Bronchial epithelial cell (primary cell): Measurements from ENCODE around the gene SLC2A4RG. TPM values are rescaled to one million over a fixed set of nuclear protein-coding genes. Genes with fewer than 3 reads are reported as not detected.

ENCODE experiments used
- DNase-seq: peaks from one replicate; pipeline ENCODE4 v3.0.0-alpha.2; 2010; ENCODE audit warnings: low read depth
- FAIRE-seq: peaks from 2 replicates; lab custom pipeline; 2011; peaks lifted over from hg19 to GRCh38; lab: Jason Lieb, UNC
- H3K27me3 ChIP-seq: 2 replicates; pipeline ENCODE4 v1.5.1; 2011; ENCODE audit warnings: low read length; ENCODE audit not compliant: control insufficient read depth, insufficient read depth
- H3K36me3 ChIP-seq: 2 replicates; pipeline ENCODE4 v1.5.1; 2011; ENCODE audit warnings: low read length; ENCODE audit not compliant: control insufficient read depth, insufficient read depth
- H3K4me3 ChIP-seq: 2 replicates; pipeline ENCODE4 v1.5.1; 2011; ENCODE audit warnings: mild to moderate bottlenecking, low read depth, low read length, control low read depth
- total RNA-seq: library from RNA; depleted of rRNA; stranded (reverse); fragments of >200 nt; gene quantifications from 2 replicates; pipeline ENCODE4 v1.2.1, GENCODE V29; 2014
- TF ChIP-seq, protein P1 (sequence below): IDR thresholded peaks from 2 replicates; pipeline ENCODE4 v1.5.1; 2011; ENCODE audit warnings: mild to moderate bottlenecking, moderate library complexity, low read length, control low read depth, inconsistent platforms; ENCODE audit not compliant: insufficient read depth, severe bottlenecking

SLC2A4RG gene
- total RNA-seq, 1 donor from 2014 or later = 14.0 TPM

DNA sequence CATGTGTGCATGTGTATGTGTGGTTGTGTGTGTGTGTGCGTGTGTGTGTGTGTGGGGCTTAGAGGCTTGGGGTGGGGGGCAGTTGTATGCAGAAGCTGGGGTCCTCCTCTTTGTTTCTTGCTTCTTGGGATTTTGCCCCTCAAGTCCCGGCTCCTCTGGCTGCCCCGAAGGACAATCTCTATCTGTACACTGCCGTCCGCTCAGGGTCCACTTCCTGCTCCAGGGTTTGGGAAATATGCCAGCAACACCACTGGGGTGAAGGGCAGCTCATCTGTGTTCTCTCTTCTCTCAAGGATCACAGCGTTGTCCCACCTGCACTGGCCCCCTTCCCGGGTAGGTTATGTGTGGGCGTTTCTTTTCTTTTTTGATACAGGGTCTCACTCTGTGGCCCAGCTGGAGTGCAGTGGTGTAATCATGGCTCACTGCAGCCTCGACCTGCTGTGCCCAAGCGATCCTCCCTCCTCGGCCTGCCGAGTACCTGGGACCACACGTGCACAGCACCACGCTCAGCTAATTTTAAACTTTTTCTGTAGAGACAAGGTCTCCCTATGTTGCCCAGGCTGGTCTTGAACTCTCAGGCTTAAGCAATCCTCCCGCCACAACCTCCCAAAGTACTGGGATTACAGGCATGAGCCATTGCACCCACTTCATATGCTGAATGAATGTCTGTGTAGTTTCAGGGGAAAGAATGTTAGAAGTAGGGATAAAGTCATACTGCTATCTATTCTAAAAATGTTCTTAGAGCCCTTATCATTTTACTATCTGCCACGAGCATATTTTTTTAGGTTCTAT lies 25.7 kb downstream of the SLC2A4RG start:
- Histone ChIP-seq H3K27me3 (no peaks in the 10 kb centered on the region), H3K4me3 (no peak overlapping the region), H3K36me3 (no peaks in the 10 kb centered on the region)
- FAIRE-seq (no peak), DNase-seq (no peak)
- TF ChIP-seq, protein P1, sequence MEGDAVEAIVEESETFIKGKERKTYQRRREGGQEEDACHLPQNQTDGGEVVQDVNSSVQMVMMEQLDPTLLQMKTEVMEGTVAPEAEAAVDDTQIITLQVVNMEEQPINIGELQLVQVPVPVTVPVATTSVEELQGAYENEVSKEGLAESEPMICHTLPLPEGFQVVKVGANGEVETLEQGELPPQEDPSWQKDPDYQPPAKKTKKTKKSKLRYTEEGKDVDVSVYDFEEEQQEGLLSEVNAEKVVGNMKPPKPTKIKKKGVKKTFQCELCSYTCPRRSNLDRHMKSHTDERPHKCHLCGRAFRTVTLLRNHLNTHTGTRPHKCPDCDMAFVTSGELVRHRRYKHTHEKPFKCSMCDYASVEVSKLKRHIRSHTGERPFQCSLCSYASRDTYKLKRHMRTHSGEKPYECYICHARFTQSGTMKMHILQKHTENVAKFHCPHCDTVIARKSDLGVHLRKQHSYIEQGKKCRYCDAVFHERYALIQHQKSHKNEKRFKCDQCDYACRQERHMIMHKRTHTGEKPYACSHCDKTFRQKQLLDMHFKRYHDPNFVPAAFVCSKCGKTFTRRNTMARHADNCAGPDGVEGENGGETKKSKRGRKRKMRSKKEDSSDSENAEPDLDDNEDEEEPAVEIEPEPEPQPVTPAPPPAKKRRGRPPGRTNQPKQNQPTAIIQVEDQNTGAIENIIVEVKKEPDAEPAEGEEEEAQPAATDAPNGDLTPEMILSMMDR = no peak

DNA sequence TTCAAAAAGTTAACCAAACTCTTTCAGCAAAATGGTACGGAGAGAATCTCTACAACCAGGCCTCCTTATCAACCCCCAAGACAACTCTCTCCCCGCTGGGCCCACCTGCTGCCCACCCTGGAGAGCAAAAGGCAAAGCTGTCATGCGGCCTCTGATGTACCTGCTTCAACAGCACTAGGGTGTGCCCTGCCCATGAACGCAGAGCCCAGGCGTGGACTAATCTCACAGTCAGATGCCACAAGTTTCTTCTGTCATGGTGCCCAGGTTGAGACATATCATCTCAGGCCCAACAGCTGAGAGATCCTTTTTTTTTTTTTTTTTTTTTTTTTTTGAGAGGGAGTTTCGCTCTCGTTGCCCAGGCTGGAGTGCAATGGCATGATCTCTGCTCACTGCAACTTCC lies 26.3 kb downstream of the SLC2A4RG start:
- Histone ChIP-seq H3K27me3 (no peaks in the 10 kb centered on the region), H3K4me3 (no peak overlapping the region), H3K36me3 (no peaks in the 10 kb centered on the region)
- no peak for DNase-seq
- FAIRE-seq = no peak
- TF ChIP-seq, protein P1 = no peak

DNA sequence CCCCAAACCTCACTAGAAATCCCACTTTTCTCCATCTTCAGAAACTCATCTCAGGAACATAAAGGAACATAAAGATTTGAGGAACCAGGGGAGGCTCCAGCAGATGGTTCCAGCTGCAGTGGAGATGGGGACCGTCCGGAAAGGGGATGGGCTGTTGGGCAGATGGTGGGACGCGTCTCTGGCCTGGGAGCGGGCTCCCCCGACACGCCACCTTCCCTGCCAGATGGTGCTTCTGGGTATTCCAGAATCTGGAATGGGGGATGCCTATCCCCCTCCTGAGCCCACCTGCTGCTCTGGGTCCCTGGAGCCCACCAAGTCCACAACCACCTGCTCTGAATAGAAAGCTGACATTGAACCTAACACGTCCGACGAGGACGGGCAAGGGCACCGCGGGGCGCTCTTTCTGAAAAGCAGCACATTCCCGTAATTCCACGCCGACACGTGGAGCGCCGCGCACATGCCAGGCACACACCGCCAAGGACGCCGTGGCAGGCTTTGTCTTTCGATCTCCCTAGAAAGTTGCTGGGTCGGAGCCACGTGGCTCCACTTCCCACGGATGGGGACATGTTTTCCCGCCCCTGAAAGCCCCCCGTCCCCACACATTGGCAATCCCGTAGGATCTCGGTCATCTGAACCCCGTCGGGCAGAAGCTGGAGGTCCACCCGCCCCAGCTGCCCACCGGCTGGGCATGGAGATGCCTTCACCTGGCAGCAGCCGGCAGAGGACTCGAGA lies 27.3 kb downstream of the SLC2A4RG start:
- H3K36me3 ChIP-seq = no peaks in the 10 kb centered on the region
- TF ChIP-seq, protein P1 = no peak
- no peaks in the 10 kb centered on the region for H3K27me3 ChIP-seq
- FAIRE-seq (no peak), DNase-seq (no peak)
- no peak overlapping the region for H3K4me3 ChIP-seq

DNA sequence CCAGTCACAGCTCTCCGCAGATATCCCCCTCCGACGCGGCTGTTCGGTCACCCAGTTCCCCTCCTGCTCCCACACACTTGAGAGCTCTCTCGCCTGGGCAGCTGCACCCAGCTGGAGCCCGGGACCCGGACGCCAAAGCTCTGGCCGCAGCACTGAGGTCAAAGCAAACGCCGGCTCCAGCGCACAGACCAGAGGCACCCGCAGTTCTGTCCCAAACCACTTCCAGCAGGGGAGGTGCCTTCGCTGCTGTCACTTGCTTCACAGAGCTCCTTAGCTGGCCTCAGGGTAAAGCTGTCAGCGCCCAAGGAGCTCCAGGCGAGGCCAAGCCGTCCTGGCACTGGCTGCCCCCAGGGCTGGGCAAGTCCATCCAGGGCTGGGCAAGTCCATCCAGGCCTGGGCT lies 27.9 kb downstream of the SLC2A4RG start:
- Histone ChIP-seq H3K27me3 (no peaks in the 10 kb centered on the region), H3K4me3 (no peak overlapping the region), H3K36me3 (no peaks in the 10 kb centered on the region)
- DNase-seq (no peak), FAIRE-seq (no peak)
- TF ChIP-seq, protein P1 = no peak

DNA sequence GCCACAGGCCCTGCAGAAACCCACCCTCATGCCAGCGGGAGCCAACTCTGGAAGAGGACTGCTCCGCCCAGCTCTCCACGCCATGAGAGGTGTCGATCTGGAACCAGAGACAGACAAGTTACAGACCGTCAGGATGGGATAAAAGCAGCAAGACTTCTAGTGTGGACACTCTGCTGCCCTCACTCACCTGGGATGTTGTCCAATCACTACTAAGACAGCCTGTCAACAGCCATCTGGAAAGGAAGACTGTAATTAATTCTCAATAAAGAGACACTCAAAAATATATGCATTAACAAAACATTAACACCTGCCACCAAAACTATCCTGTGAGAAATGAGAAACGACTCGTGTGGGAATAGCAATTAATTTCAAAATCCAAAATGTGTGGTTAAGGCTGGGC lies 28.3 kb downstream of the SLC2A4RG start:
- Histone ChIP-seq H3K4me3 (no peak overlapping the region), H3K36me3 (no peaks in the 10 kb centered on the region), H3K27me3 (no peaks in the 10 kb centered on the region)
- no peak for DNase-seq
- TF ChIP-seq, protein P1 = no peak
- no peak for FAIRE-seq
